Measurements from ENCODE around the gene CTNNBIP1. TPM values are rescaled to one million over a fixed set of nuclear protein-coding genes. Genes with fewer than 3 reads are reported as not detected.

The CTNNBIP1 gene
- total and polyA plus RNA-seq, 2 donors (not counting 3 experiments of a cell fraction or from before 2014, with no cell fraction given), result 26.6 to 31.7 TPM

- intact Hi-C loops (cut with micrococcal nuclease) (no loop called here), dilution Hi-C loops (cut with MboI; ENCODE audit: extremely low pct_ligation_motif_present, low sequenced_read_pairs) (no loop called here)
- Histone ChIP-seq H3K4me1 (ENCODE audit: control insufficient read depth, extremely low read depth, insufficient read depth, low read length) (no peaks in the 10 kb centered on the region), H3K27ac (ENCODE audit: insufficient read depth, low read depth, low read length) (no peak overlapping the region), H3K4me3 (replicated peaks in 1 of 3; ENCODE audit: insufficient read depth in 1 of 3, low read depth in 1 of 3, low read length in 3 of 3) (no peak overlapping the region), H3K9ac (replicated peaks; ENCODE audit: extremely low read depth, insufficient read depth, low read length) (no peak overlapping the region), H3K36me3 (ENCODE audit: control insufficient read depth in 2 of 2, extremely low read depth in 1 of 2, insufficient read depth in 2 of 2, low read length in 2 of 2) (no peaks in the 10 kb centered on the region), H4K20me1 (replicated peaks; ENCODE audit: control insufficient read depth, extremely low read depth, insufficient read depth, low read length) (no peaks in the 10 kb centered on the region), H3K9me3 (replicated peaks; ENCODE audit: control insufficient read depth, insufficient read depth, low read length) (no peaks in the 10 kb centered on the region), H2AFZ (ENCODE audit: low read depth, low read length) (no peak overlapping the region), H3K9me1 (replicated peaks; ENCODE audit: control insufficient read depth, extremely low read depth, insufficient read depth, low read length) (no peaks in the 10 kb centered on the region), H3K27me3 (ENCODE audit: control insufficient read depth in 2 of 2, insufficient read depth in 2 of 2, low read length in 2 of 2) (no peaks in the 10 kb centered on the region), H3K4me2 (ENCODE audit: insufficient read depth, low read length) (no peak overlapping the region), H3K79me2 (ENCODE audit: control insufficient read depth, insufficient read depth, low read length) (no peaks in the 10 kb centered on the region)
- POLR2A ChIA-PET, result no interaction called here
- BruUV-seq (replicated peaks), result no TSS peak
- no peak for TF ChIP-seq JUN (IDR thresholded peaks at IDR 0.05; ENCODE audit: borderline replicate concordance, insufficient read depth, insufficient read length, low read depth)
- no peak for TF ChIP-seq FOS (IDR thresholded peaks at IDR 0.05; ENCODE audit: borderline replicate concordance, insufficient read depth, low read length)
- no peak for TF ChIP-seq GATA2 (IDR thresholded peaks at IDR 0.05; ENCODE audit: insufficient read depth, insufficient read length, low read depth, low read length)
- TF ChIP-seq MYC (IDR thresholded peaks at IDR 0.05; ENCODE audit: low read depth, low read length), result no peak
- DNase-seq (ENCODE audit: low read depth, low spot score) (no peak), FAIRE-seq (no peak)
- CTCF ChIA-PET, result interaction anchor here (0.7 to 2.2 kb wide), 8 partner anchors 10 to 71 kb away, joined by 3 to 7 read pairs (median 4); no protein-coding TSS in a partner anchor
These were observed 67.1 kb downstream of the CTNNBIP1 start for GRCh38 chr1:9842781-9843575.

DNA sequence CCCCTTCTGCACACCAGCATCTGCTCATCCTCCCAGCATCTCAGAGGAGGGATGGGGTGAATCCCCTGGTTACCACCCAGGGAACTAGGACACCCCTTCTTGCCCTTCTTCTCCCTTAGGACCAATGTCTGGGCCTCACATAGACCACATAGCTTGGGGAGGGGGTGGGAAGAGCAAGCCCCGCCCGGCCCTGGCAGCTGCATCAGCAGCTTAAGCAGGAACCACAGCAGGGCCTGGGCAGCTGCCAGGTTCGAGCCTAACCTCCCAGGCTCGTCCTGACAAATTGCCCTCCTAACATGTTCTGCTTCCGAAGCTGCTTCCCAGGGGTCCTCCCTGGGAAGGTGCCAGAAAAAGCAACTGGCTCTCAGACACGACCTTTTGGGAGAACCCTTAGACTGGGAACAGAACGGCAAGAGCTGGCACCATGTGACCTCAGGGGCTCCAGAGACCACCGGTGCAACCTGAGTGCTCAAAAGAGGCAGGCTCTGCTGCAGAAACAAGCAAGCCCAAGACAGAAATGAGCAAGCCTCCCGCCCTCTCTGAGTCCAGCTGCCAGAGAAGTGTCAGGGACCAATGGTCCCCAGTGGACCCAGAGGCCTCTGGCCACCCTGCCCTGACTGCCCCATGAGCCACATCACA, 67.9 kb downstream of the CTNNBIP1 start:
- Histone ChIP-seq H3K27me3 (ENCODE audit: control insufficient read depth in 2 of 2, insufficient read depth in 2 of 2, low read length in 2 of 2) (no peaks in the 10 kb centered on the region), H3K79me2 (ENCODE audit: control insufficient read depth, insufficient read depth, low read length) (no peaks in the 10 kb centered on the region), H2AFZ (ENCODE audit: low read depth, low read length) (no peak overlapping the region), H4K20me1 (replicated peaks; ENCODE audit: control insufficient read depth, extremely low read depth, insufficient read depth, low read length) (no peaks in the 10 kb centered on the region), H3K4me3 (replicated peaks in 1 of 3; ENCODE audit: insufficient read depth in 1 of 3, low read depth in 1 of 3, low read length in 3 of 3) (no peak overlapping the region), H3K4me1 (ENCODE audit: control insufficient read depth, extremely low read depth, insufficient read depth, low read length) (no peaks in the 10 kb centered on the region), H3K9me3 (replicated peaks; ENCODE audit: control insufficient read depth, insufficient read depth, low read length) (no peaks in the 10 kb centered on the region), H3K4me2 (ENCODE audit: insufficient read depth, low read length) (no peak overlapping the region), H3K27ac (ENCODE audit: insufficient read depth, low read depth, low read length) (no peak overlapping the region), H3K36me3 (ENCODE audit: control insufficient read depth in 2 of 2, extremely low read depth in 1 of 2, insufficient read depth in 2 of 2, low read length in 2 of 2) (no peaks in the 10 kb centered on the region), H3K9me1 (replicated peaks; ENCODE audit: control insufficient read depth, extremely low read depth, insufficient read depth, low read length) (no peaks in the 10 kb centered on the region), H3K9ac (replicated peaks; ENCODE audit: extremely low read depth, insufficient read depth, low read length) (no peak overlapping the region)
- TF ChIP-seq FOS (IDR thresholded peaks at IDR 0.05; ENCODE audit: borderline replicate concordance, insufficient read depth, low read length) (no peak), MAX (IDR thresholded peaks at IDR 0.05; ENCODE audit: insufficient read depth, insufficient read length) (no peak)
- DNase-seq (ENCODE audit: low read depth, low spot score) (no peak), FAIRE-seq (no peak)
- intact Hi-C loops (cut with micrococcal nuclease) (no loop called here), dilution Hi-C loops (cut with MboI; ENCODE audit: extremely low pct_ligation_motif_present, low sequenced_read_pairs) (no loop called here)
- no TSS peak for BruUV-seq (replicated peaks)
- CTCF ChIA-PET, result interaction anchor here (0.7 to 2.2 kb wide), 9 partner anchors 10 to 100 kb away, joined by 3 to 7 read pairs (median 3); no protein-coding TSS in a partner anchor
- POLR2A ChIA-PET, result no interaction called here
